HG02884 (cell line): ENCODE results near the gene L3MBTL1.

ENCODE experiments used
- ATAC-seq: cut with Tn5 transposase; IDR thresholded peaks from one replicate; pipeline ENCODE4 v1.9.1; 2021; ENCODE audit warnings: mild to moderate bottlenecking, moderate library complexity; ENCODE audit not compliant: unreplicated experiment

Gene L3MBTL1

DNA sequence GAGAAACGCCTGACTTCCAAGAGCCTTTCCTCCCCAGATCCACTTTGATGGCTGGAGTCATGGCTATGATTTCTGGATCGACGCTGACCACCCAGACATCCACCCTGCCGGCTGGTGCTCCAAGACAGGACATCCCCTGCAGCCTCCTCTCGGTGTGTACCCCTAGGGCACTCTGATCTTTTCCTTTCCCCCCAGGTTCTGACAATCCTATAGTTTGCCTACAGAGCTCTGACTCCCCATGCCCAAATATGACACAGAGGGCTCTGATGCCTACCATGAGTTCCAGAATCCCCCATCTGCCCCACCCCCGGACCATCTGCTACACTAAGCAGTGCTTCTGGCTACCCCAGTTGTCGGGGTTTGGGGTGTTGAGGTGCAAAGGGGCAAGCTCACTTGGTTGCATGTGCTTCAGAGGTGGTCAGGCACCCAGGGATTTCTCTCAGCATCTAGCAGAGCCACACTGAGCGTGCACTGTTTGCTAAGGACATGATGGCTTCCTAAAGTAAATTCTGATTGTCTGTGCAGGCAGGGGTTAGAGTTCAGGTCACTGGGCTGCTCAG is 27.4 kb downstream of the L3MBTL1 start:
- no peak for ATAC-seq

DNA sequence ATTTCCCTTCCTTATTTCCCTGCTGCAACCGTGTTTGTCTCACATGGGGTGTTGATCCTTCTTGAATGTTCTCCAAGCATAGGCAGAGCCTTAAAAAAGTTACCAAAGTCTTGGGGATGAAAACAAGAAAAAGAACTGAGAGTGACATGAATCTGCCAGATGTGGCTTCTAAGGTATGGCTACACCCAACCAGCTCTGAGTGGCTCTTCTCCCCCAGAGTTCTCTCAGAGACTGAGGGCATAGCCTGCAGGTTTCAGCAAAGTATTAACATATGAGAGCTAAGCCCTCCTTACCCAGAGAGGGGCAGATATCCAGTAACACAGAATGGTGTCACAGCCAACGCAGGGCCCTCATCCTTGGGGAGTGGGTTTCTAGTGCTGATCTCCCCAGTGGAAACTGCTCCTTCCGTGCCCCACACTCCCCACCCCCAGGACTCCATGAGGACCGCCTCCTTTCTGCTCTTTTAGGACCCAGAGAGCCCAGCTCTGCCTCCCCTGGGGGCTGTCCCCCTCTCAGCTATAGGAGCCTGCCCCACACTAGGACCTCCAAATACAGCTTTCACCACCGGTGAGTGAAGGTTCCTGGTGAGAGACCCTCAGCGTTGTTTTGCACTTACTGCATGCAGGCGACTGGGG is 28.0 kb downstream of the L3MBTL1 start:
- ATAC-seq, result no peak

DNA sequence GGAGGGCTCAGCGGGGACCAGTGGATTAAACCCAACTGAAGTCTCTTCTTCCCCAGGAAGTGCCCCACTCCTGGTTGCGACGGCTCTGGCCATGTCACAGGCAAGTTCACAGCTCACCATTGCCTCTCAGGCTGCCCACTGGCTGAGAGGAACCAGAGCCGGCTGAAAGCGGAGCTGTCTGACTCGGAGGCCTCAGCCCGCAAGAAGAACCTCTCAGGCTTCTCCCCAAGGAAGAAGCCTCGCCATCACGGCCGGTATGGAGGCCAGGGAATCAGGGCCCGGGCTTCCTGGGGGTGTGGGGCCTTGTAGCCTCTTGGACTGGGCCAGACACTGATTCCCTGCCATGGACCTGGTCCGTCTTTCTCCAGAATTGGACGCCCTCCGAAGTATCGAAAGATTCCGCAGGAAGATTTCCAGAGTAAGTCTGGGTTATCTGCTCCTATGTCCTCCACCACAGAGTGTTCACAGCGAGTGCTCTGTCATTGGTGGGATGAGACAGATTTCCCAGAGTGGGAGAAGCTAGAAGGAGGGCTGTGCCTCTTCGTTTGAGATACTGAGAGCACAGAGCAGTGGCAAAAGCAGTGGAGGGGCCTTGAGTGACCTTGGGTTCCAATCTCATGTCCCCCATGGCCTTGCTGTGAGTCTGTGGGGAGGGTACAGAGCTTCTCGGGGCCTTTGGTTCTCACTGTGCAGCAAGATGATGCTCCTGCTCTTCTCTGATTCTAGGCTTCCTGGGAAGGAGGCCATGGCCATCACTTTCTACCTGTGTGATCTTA is 28.7 kb downstream of the L3MBTL1 start:
- ATAC-seq, result no peak

DNA sequence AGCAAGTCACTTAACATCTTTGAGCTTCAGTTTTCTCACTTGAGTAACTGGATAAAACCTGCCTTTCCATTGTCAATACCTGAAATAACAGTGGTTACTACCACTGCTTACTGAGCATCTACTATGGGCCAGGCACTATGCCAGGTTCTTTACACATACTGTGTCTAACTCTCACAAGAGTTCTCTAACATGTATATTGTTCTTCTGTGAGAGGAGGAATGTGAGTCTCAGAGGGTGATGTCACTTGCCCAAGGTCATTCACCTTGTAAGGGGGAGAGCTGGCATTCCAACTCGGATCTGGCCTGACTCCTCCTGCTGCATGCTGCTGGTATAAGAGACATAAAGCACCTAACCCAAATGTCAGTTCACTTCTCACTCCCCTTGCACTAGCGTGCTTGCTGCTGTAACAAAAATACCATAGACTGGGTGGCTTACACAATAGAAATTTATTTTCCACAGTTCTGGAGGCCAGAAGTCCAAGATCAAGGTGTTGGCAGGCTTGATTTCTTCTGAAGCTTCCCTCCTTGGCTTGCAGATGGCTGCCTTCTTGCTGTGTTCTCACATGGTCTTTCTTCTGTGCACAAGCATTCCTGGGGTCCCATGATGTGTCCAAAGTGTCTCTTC is 29.4 kb downstream of the L3MBTL1 start:
- no peak for ATAC-seq

DNA sequence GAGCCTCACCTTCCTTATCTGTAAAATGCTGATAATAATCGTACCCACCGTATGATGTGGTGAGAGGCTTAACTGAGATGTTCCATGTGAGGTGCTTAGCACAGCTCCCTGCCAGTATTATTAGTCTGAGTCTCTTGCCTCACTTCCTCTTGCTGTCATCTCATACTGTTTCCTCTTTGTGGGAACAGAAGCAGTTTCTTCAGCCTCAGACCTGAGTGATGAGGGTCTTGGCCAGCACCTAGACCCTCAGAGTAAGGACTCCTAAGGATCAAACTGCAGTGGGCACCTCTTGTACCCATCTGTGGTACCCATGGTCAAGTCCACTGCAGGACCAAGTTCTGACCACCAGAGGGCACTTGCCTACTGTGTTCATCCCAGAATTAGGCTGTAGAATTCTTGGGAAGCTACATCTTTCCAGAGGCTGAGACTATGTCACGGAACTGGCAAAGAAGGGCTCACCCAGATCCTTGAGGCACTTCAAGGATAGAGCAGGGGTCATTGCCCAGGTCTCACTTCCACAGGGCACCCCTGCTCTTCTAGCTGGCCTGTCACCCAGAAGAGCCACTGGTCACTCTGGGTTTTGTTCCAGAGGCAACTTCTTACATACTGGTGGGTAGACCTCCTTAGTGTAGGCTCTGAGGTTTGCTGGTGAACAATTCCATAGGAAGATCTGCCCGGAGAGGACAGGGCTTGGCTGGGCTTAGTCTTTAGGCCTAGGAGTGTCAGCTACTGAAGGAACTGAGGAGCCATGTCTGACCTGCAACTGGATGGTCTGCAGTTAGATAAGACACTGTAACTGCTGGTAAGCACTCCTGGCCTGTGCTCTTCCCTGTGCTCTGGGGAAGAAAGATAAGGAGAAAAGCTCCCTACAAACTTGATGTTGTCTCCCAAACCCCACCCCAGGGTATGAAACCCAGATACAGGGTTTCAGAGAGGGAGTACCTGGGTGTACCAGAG is 30.7 kb downstream of the L3MBTL1 start:
- ATAC-seq, result no peak

DNA sequence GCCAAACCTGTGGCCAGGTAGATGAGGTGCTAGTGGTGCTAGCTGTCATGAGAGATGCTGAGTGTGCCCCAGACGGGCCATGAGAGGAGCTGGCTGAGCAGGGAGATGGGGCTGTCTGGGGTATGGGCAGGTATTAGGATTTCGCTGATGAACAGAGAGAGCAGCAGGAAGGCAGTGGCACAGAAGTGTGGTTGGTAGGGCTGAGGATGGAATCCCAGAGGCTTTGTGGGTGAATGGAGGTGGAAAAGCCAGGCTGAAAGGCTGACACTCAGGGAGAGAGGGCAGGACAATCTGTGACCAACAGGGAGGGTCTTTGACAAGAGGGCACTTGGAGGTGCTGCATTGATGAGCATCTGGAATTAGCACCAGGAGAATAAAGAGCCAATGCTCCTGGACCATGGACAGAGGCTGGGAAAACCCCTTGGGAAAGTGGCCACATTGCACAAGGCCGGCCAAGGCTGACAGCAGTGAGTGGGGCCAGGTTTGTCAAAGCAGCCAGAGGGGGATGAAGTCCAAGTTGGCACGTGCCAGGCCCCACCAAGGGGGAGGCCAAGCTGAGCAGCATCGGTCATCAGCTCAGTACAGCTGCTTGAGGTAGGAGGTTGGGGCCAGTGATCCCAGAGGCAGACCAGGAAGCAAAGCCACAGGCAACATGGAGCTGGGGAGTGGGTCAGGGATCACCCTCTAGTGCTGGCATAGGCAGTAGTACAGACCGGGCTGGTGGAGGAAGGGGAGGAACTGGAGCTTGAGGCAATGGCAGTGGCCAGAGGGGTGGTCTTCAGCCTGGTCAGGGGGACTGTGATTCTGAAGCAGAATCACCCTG is 31.6 kb downstream of the L3MBTL1 start:
- no peak for ATAC-seq

DNA sequence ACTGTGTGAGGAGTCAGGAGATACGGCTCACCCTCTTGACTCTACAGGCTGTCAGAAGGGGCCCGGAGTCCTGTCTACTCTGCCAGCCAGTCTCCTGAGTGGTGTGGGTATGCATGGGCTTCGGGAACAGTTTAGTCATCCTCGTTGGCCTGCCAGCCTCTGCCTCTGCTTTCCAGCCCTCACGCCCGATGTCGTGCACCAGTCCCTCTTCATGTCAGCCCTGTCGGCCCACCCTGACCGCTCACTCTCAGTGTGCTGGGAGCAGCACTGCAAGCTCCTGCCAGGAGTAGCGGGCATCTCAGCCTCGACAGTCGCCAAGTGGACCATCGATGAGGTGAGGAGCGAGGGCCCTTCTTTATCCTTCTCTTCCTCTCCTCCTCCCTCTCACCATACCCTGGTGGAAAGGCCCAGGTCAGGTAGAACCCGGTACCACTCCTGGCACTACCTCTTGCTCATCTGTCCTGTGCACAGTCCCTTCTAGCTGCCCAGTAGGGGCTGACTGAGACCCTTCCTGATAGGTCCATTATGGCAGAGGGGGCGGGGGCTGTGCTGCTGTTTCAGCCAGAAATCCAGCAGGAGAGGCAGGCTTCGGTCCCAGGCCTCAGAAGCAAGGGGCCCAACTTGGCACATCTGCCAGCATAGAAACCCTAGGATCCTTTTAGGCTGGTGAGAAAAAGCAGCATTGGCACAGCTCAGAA is 32.6 kb downstream of the L3MBTL1 start:
- no peak for ATAC-seq

DNA sequence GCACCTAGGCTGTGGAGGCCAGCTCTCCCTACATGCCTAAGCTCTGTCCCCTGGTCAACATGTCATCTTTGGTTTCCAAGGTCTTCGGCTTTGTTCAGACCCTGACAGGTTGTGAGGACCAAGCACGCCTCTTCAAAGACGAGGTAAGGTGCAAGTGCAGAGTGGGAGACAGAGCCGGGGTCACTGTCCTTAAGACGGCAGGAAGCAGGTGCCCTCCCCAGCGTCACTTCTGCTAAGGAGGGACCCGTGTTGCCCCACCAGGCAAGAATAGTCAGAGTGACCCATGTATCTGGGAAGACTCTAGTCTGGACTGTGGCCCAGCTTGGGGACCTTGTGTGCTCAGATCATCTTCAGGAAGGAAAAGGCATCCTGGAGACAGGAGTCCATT is 33.2 kb downstream of the L3MBTL1 start:
- ATAC-seq, result no peak

DNA sequence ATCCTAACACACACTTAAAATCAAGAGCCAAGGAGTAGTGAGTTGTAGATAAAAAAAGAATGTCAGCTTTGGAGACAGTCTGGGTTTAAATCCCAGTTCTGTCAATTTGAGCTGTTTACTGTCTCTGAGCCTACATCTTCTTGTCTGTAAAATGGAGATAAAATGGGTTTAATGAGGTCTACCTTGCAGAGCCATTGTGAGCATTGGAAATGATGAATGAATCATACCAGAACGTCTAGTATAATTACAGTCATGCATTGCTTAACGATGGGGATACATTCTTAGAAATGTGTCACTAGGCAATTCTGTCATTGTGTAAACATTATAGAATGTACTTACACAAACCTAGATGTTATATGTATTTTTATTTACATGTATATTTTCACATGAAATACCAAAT is 33.7 kb downstream of the L3MBTL1 start:
- no peak for ATAC-seq

DNA sequence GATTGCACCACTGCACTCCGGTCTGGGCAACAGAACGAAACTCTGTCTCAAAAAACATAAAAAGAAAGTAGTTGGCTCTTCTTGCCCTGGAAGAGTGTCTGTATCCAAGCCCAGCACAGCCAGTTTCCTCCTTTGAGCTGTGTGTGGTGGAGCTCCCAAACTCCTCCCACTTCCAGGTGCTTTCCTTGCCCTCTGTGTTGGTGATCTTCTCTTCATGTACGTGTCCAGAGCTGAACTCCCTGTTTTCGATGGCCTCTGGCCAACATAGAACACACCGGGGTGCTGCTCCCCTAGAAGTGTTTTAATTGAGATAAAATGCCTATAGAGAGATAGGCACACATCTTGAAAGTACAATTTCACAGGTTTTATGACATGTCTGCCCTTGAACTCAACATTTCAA is 34.7 kb downstream of the L3MBTL1 start:
- ATAC-seq, result no peak

DNA sequence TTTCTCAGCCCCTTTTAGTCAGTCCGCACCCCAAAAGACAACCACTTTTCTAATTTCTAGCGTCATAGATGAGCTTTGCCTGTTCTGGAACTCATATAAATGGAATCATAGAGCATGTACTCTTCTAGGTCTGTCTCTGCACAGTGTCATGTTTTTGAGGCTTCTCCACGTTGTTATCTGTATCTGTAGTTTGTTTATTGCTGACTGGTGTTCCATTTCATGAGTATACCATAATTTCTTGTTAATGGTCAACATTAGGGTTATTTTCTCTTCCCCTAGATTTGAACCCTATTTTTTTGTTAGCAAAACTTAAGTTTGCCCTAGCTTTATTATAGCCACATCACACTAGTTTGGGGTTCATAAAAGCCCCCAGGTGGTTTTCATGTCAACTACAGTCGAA is 35.2 kb downstream of the L3MBTL1 start:
- no peak for ATAC-seq

DNA sequence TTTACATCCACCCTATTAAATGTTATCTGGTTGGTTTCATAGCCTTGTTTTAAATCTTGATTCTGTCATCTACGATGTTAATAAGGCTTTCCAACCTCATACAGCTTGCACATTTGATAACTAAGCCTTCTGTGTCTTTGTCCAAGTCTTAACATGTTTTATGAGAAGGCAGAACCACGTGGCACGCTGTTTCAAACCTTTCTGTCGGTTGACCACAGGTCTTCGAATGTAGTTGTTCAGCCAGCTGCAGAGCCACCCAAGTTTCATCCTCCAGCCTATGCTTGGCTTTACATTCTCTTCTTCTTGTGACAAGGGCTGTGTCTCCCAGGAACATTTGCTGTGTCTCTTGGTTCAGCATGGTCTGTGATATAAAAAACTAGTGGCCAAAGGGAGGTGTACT is 35.6 kb downstream of the L3MBTL1 start:
- ATAC-seq, result no peak

DNA sequence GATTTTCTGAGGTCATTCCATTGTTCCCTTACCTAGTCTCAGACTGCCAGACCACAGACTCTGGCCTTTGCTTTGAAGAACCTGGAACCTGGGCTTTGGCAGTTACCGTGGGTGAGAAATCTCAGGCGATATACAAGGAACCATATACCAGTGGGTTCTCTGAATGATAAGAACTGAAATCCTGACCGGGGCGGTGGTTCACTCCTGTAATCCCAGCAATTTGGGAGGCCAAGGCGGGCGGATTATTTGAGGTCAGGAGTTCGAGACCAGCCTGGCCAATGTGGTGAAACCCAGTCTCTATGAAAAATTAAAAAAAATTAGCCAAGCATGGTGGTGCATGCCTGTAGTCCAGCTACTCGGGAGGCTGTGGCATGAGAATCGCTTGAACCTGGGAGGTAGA is 37.0 kb downstream of the L3MBTL1 start:
- ATAC-seq, result no peak

DNA sequence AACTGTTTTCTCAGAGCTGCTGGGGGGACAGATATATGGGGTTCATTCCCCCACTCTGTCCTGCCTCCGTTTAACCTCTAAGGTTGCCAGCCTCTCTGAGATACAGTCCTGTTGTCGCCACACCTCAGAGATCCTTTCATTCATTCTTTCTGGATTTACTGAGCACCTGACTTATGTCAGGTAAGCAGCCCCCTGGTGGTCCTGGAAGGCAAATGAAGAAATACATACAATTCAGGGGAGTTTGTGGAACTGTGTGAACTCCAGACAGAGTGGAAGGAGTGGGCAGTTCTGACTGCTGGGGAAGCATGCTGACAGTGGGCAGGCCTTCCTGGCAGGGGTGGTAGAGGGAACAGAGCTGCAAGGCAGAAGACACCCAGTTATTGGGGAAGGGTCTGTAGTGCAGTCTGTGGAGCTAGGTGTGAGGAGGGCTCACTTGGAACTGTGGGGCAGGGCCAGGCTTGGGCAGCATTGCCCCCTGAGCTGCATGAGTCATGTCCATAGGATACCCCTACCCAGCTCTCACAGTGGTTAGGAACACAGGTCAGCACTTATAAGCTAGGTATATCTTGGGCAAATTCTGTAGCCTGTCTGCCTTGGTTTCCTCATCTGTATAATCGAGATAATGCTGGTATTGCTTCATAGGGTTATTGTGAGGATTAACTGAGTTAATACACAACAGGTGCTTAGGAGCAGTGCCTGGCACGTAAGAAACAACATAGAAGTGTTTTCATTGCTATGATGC is 38.5 kb downstream of the L3MBTL1 start:
- ATAC-seq, result no peak

DNA sequence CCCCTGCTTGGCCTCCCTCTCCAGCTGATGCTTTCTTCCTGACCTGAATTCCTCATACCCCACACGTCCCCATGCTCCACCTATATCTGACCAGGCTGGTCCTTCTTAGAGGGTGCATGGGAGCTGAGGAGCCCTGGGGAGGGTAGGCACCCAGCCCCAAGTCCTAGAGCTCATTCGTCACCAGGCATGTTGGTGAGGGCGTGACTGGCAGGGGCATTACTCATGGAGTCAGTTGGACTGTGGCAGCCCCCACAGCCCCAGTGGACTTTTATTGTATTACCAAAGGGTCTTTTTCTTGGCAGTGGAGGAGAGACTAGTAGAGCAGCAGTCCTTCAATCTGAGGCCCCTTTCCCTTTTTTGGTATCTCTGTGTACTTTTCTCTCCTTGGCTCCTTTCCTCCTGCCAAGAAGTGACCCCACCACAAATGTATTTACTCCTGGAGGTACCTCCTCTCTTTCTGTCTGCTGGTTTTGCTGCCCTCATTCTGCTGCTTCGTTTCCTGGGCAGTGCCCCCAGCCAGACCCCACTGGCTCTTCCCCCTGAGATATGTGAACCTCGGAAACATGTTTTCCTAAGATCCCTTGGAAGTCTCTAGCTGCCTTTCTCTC is 40.9 kb downstream of the L3MBTL1 start:
- no peak for ATAC-seq

DNA sequence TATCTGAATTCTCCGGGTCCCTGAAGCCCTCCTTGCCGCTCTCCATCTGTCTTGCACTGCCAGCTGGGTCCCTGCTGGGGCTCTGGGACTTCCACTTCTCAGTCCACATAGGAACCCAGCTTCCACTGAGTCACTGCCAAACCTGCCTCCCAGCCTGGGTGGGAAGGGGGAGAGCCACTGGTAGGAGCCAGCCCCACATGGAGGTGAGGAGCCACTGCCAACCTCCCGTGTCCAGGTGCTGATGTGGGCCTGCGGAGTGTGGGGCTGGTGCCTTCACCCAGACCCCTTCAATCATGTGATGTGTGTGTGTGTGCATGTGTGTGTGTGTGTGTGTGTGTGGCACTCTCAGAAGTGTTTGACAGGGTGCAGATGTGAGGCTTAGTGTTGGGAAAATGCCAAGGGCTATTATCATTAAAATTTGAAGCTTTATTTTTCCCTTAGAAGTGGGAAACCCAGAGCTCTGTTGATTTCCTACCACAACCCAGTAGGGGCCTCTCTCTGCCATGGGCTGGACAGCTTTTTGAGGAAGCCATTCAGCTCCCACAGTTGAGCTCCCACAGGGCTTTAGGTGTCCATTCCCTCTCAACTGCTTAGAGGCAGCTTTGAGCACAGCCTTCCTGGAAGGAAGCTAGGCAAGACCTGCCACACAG is 42.0 kb downstream of the L3MBTL1 start:
- no peak for ATAC-seq

DNA sequence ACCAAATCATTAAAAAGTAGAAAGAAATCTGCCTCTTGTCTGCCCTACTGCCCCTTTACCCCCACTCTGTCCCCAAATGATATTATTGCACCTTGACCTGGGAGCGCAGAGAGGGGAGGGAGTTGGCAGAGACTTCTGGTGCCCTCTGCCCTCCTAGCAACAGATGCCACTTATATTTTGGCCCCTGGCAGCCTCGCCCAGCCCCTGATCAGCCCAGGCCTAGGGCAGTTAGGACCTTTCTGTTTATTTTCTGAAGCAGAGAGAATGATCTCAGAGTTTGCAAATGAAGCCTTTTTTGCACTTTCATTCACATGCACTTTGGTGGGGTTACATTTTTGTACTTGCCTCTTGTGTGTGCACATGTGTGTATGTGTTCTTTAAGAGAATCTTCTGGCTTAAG is 43.0 kb downstream of the L3MBTL1 start:
- ATAC-seq, result no peak

DNA sequence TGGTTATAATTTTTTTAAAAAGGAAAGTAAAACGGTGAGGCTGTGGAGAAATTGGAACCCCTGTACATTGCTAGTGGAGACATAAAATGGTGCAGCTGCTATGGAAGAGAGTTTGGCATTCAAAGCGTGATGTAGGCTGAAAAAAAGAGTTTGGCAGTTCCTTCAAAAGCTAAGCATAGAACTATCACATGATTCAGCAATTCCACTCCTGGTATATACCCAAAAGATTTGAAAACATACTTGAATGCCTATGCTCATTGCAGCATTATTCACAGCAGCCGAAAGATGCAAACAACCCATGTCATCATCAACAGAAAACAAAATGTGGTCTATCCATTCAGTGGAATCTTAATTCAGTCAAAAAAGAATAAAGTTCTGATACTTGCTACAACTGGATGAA is 46.9 kb downstream of the L3MBTL1 start:
- ATAC-seq, result no peak
